GM21515 (cell line): ENCODE measurements around the gene MPDU1.

Experiments
- ATAC-seq: cut with Tn5 transposase; IDR thresholded peaks from one replicate; pipeline ENCODE4 v1.9.1; 2021; ENCODE audit not compliant: unreplicated experiment

Gene MPDU1

GRCh38 chr17:7560172-7561027 lies 23.3 kb upstream of the MPDU1 start:
- ATAC-seq = no peak

- peak; percentile 54 for ATAC-seq
These were observed 22.6 kb upstream of the MPDU1 start for GRCh38 chr17:7561028-7561575.

- ATAC-seq = peak; percentile 55
These were observed 22.0 kb upstream of the MPDU1 start, which contains the start of gene SENP3 for GRCh38 chr17:7561589-7562207. Gene SENP3, plus strand, starts transcription at chr17:7561919. Its CDS starts 1,158 bp downstream, at chr17:7563077.

GRCh38 chr17:7562208-7562605 lies 21.4 kb upstream of the MPDU1 start:
- ATAC-seq = no peak

GRCh38 chr17:7563115-7563869 lies 20.4 kb upstream of the MPDU1 start:
- ATAC-seq = no peak

- no peak for ATAC-seq
These were observed 14.1 kb upstream of the MPDU1 start for GRCh38 chr17:7569571-7569970.

- no peak for ATAC-seq
These were observed 13.3 kb upstream of the MPDU1 start for GRCh38 chr17:7570351-7570750.

- no peak for ATAC-seq
These were observed 11.4 kb upstream of the MPDU1 start for GRCh38 chr17:7572338-7572587.

- ATAC-seq = peak; percentile 86
These were observed 10.9 kb upstream of the MPDU1 start for GRCh38 chr17:7572588-7573323.

- ATAC-seq = no peak
These were observed 10.2 kb upstream of the MPDU1 start for GRCh38 chr17:7573324-7574080.

GRCh38 chr17:7574176-7574953 lies 9.3 kb upstream of the MPDU1 start:
- ATAC-seq = no peak

- no peak for ATAC-seq
These were observed 8.2 kb upstream of the MPDU1 start for GRCh38 chr17:7575481-7575883.

GRCh38 chr17:7575959-7576358 lies 7.7 kb upstream of the MPDU1 start:
- ATAC-seq = no peak

GRCh38 chr17:7576432-7576937 lies 7.2 kb upstream of the MPDU1 start:
- no peak for ATAC-seq

GRCh38 chr17:7577327-7578199 lies 6.1 kb upstream of the MPDU1 start:
- no peak for ATAC-seq

- ATAC-seq = no peak
These were observed 4.4 kb upstream of the MPDU1 start, which contains the start of gene CD68 for GRCh38 chr17:7579001-7579833. Gene CD68, plus strand, starts transcription at chr17:7579638. Its CDS starts 40 bp downstream, at chr17:7579678.
